Osteoblast (primary cell): ENCODE results near the gene RANBP3. TPM values are rescaled to one million over a fixed set of nuclear protein-coding genes. Genes with fewer than 3 reads are reported as not detected.
"Not testable (repeated sequence)": the region's sequence is repeated elsewhere in the genome, so short reads cannot be mapped to it uniquely, and the experiment has no call there.

Source experiments
- DNase-seq: peaks from one replicate; pipeline ENCODE4 v3.0.0; 2011; ENCODE audit warnings: low spot score, mixed read lengths; ENCODE audit not compliant: insufficient read length; ENCODE audit errors: missing footprints
- H2AFZ ChIP-seq: 2 replicates; pipeline ENCODE4 v1.6.0; 2011; ENCODE audit warnings: mild to moderate bottlenecking, low read length
- H3K27ac ChIP-seq: 2 replicates; pipeline ENCODE4 v1.5.1; 2011; ENCODE audit warnings: mild to moderate bottlenecking, low read depth, low read length, moderate library complexity
- H3K27me3 ChIP-seq: 2 replicates; pipeline ENCODE4 v1.6.0; 2012; ENCODE audit warnings: mild to moderate bottlenecking, control low read depth, inconsistent platforms, low read length, moderate library complexity; ENCODE audit not compliant: insufficient read depth
- H3K36me3 ChIP-seq: 2 replicates; pipeline ENCODE4 v1.5.1; 2011; ENCODE audit warnings: mild to moderate bottlenecking, low read length, control low read depth, moderate library complexity; ENCODE audit not compliant: insufficient read depth
- H3K4me1 ChIP-seq: 2 replicates; pipeline ENCODE4 v1.5.1; 2011; ENCODE audit warnings: mild to moderate bottlenecking, low read length, control low read depth, moderate library complexity; ENCODE audit not compliant: insufficient read depth
- H3K4me2 ChIP-seq: 2 replicates; pipeline ENCODE4 v1.6.0; 2011; ENCODE audit warnings: mild to moderate bottlenecking, low read length; ENCODE audit not compliant: insufficient read depth
- H3K4me3 ChIP-seq: fragments of 200-600 bp; sonication (generic); 3 replicates; pipeline ENCODE4 v1.5.1; 2012; ENCODE audit warnings: mild to moderate bottlenecking, low read length, inconsistent platforms; ENCODE audit not compliant: insufficient read depth
- H3K79me2 ChIP-seq: 2 replicates; pipeline ENCODE4 v1.6.0; 2012; ENCODE audit warnings: mild to moderate bottlenecking, low read length, control low read depth, inconsistent platforms; ENCODE audit not compliant: insufficient read depth
- H3K9me3 ChIP-seq: 2 replicates; pipeline ENCODE4 v1.5.1; 2011; ENCODE audit warnings: low read depth, low read length, control low read depth
- H4K20me1 ChIP-seq: 2 replicates; pipeline ENCODE4 v1.6.0; 2012; ENCODE audit warnings: mild to moderate bottlenecking, low read length, control low read depth; ENCODE audit not compliant: insufficient read depth
- total RNA-seq: library from RNA; depleted of rRNA; stranded (reverse); fragments of >200 nt; gene quantifications from 2 replicates; pipeline ENCODE4 v1.2.3, GENCODE V29; 2012
- TF ChIP-seq, protein P1 (sequence below): IDR thresholded peaks from 2 replicates; pipeline ENCODE4 v1.5.1; 2011; ENCODE audit warnings: mild to moderate bottlenecking, low read depth, low read length, moderate library complexity; ENCODE audit errors: extremely low read depth

The RANBP3 gene
- total RNA-seq, 1 donor: 40.5 TPM

GRCh38 chr19:5961969-5962945, 15.7 kb downstream of the RANBP3 start:
- Histone ChIP-seq H2AFZ (no peak overlapping the region), H3K79me2 (peaks cover 100% of the 10 kb centered on the region), H3K4me3 (no peak overlapping the region), H4K20me1 (peaks cover 90% of the 10 kb centered on the region), H3K27me3 (no peaks in the 10 kb centered on the region), H3K9me3 (no peaks in the 10 kb centered on the region), H3K36me3 (peaks cover 14% of the 10 kb centered on the region), H3K4me1 (peaks cover 13% of the 10 kb centered on the region), H3K27ac (peak overlapping the region; percentile 47), H3K4me2 (peak overlapping the region; percentile 34)
- TF ChIP-seq, protein P1, sequence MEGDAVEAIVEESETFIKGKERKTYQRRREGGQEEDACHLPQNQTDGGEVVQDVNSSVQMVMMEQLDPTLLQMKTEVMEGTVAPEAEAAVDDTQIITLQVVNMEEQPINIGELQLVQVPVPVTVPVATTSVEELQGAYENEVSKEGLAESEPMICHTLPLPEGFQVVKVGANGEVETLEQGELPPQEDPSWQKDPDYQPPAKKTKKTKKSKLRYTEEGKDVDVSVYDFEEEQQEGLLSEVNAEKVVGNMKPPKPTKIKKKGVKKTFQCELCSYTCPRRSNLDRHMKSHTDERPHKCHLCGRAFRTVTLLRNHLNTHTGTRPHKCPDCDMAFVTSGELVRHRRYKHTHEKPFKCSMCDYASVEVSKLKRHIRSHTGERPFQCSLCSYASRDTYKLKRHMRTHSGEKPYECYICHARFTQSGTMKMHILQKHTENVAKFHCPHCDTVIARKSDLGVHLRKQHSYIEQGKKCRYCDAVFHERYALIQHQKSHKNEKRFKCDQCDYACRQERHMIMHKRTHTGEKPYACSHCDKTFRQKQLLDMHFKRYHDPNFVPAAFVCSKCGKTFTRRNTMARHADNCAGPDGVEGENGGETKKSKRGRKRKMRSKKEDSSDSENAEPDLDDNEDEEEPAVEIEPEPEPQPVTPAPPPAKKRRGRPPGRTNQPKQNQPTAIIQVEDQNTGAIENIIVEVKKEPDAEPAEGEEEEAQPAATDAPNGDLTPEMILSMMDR: no peak
- peak; percentile 91 for DNase-seq

DNA sequence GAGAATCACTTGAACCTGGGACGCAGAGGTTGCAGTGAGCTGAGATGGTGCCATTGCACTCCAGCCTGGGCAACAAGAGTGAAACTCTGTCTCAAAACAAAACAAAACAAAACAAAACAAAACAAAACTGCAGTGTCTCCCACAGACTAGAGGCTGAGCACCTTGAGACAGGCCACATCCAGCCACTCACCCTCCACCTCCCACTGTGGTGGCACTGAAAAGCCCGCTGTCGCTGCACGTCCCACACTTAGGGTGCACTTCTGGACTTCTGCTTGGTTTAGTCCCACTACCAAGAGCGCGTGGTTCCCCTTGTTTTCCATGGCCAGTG, 16.3 kb downstream of the RANBP3 start:
- H3K9me3 ChIP-seq, H3K4me2 ChIP-seq, H3K36me3 ChIP-seq, H3K27me3 ChIP-seq, H2AFZ ChIP-seq, H3K4me3 ChIP-seq, DNase-seq: not testable (repeated sequence)
- peaks cover 90% of the 10 kb centered on the region for H4K20me1 ChIP-seq
- H3K4me1 ChIP-seq: peaks cover 16% of the 10 kb centered on the region
- peak overlapping the region; percentile 47 for H3K27ac ChIP-seq
- peaks cover 100% of the 10 kb centered on the region for H3K79me2 ChIP-seq

DNA sequence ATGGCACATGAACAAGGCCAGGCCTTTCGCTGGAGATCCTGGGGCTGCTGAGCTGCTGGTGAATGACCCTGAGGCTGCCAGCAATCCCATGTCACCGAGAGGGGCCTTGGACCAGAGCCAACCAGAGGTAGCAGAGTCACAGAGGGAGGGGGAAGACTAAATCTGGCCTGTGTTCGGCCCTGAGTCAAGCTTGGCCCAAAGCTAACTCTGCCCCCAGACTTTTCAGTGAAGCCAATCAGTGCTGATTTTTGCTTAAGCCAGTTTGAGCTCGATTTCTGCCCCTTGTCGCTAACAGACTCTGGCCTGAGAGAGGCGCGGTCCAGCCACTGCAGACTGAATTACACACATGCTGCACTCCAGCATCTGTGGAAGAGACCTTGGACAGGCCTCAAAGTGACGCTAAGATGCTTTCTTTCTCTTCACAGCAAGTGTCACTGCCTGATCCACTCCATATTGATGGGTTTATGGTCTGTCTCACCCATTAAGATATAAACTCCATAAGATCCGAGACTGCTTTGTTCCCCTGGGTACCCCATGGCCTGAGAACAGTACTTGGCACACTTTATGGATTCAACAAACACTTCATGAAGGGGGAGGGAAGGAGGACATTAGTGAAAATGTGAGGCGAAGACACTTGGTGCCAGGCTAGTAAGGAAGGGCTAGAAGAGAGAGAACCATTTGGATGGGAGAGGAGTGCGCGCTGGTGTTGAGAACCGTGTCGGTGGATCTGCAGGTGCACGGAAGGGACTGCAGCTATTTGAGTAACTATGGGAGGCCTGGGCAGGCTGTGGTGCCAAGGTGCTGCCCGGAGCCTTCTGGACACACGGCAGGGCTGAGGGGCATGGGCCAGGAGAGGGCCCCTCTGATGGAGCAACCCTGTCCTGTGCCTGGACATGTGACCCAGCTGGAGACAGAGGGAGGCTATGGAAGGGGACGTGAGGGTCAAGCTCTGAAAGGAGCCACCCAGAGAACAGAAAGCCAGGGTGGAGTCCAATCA, 17.6 kb downstream of the RANBP3 start:
- H3K4me3 ChIP-seq: no peak overlapping the region
- TF ChIP-seq, protein P1: no peak
- H3K36me3 ChIP-seq: peaks cover 5% of the 10 kb centered on the region
- H3K27ac ChIP-seq: no peak overlapping the region
- H3K27me3 ChIP-seq: no peaks in the 10 kb centered on the region
- H2AFZ ChIP-seq: no peak overlapping the region
- H3K9me3 ChIP-seq: no peaks in the 10 kb centered on the region
- H3K4me2 ChIP-seq: no peak overlapping the region
- peak; percentile 60 for DNase-seq
- H3K4me1 ChIP-seq: peaks cover 18% of the 10 kb centered on the region
- H3K79me2 ChIP-seq: peaks cover 97% of the 10 kb centered on the region
- peaks cover 89% of the 10 kb centered on the region for H4K20me1 ChIP-seq

GRCh38 chr19:5959260-5960004, 18.5 kb downstream of the RANBP3 start:
- H3K4me1 ChIP-seq: peaks cover 26% of the 10 kb centered on the region
- H3K9me3 ChIP-seq: no peaks in the 10 kb centered on the region
- H3K79me2 ChIP-seq: peaks cover 90% of the 10 kb centered on the region
- TF ChIP-seq, protein P1: no peak
- no peak overlapping the region for H3K27ac ChIP-seq
- no peak overlapping the region for H3K4me3 ChIP-seq
- peaks cover 5% of the 10 kb centered on the region for H3K36me3 ChIP-seq
- no peaks in the 10 kb centered on the region for H3K27me3 ChIP-seq
- H2AFZ ChIP-seq: no peak overlapping the region
- peaks cover 89% of the 10 kb centered on the region for H4K20me1 ChIP-seq
- no peak overlapping the region for H3K4me2 ChIP-seq
- DNase-seq: peak; percentile 68
